Mammary epithelial cell (primary cell): ENCODE measurements around the gene ARPC2.

Experiments used
- EZH2 ChIP-seq: IDR thresholded peaks from 2 replicates; pipeline ENCODE4 v1.6.1; 2012; ENCODE audit warnings: low read length, inconsistent platforms, borderline replicate concordance
- TF ChIP-seq, protein P1 (sequence below), 2 donors: IDR thresholded peaks in 1 of 2; conservative IDR thresholded peaks in 1 of 2; 2 replicates each; pipeline ENCODE4 v1.5.1; 2011 to 2012; ENCODE audit warnings: inconsistent platforms in 2 of 2, low read length in 2 of 2, mild to moderate bottlenecking in 2 of 2, control low read depth in 1 of 2, low read depth in 1 of 2; ENCODE audit not compliant: insufficient read depth in 1 of 2; ENCODE audit errors: extremely low read depth in 1 of 2

DNA sequence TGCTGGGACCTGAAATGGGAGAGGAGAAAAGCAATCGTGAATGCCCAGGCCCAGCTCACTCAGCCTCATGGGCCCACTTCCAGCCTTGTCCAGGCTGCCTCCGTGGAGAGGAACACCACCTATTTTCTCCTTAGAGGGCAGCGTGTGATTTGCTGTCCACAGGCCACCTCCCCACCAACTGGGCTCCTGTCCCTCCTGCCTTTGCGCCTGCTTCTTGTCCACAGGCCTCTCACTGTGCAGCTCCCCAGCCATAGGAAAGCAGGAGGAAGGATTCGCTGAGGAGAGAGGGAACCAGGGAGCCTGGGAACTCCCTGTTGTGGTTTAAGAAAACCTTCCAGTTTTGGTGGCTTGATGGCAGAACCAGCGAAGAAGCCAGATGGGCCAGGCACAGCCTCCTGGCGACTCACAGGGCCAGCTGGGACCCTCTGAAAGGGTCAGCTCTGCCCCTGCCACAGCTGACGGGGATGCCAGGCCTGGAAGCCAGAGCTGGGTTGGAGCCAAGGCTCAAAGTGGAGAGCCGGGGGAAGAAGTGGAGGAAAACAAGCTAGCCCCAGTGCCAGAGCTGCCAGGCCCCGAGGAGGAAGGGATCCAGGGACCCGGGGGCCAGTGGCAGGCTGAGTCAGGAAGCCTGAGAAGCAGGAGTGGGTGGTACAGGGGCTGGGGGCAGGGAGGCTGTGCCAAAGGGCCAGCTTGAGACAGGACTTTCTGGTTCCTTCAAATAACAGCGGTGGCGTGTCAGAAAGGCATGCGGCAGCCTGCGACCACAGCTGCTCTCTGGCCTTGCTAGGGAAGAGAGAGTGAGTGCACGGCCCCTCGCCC lies 65.4 kb downstream of the ARPC2 start:
- TF ChIP-seq, protein P1, sequence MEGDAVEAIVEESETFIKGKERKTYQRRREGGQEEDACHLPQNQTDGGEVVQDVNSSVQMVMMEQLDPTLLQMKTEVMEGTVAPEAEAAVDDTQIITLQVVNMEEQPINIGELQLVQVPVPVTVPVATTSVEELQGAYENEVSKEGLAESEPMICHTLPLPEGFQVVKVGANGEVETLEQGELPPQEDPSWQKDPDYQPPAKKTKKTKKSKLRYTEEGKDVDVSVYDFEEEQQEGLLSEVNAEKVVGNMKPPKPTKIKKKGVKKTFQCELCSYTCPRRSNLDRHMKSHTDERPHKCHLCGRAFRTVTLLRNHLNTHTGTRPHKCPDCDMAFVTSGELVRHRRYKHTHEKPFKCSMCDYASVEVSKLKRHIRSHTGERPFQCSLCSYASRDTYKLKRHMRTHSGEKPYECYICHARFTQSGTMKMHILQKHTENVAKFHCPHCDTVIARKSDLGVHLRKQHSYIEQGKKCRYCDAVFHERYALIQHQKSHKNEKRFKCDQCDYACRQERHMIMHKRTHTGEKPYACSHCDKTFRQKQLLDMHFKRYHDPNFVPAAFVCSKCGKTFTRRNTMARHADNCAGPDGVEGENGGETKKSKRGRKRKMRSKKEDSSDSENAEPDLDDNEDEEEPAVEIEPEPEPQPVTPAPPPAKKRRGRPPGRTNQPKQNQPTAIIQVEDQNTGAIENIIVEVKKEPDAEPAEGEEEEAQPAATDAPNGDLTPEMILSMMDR (conservative IDR thresholded peaks at IDR 0.05 in 1 of 2, IDR thresholded peaks at IDR 0.05 in 1 of 2; ENCODE audit: extremely low read depth in 1 of 2, insufficient read depth in 1 of 2, low read depth in 1 of 2, low read length in 2 of 2), result no peak
- TF ChIP-seq EZH2, result no peak
